AG04450 (cell line): ENCODE data around the gene LLGL2. TPM values are rescaled to one million over a fixed set of nuclear protein-coding genes. Genes with fewer than 3 reads are reported as not detected.

Experiments
- CTCF ChIA-PET: fragments of 300-600, 350-600 bp; formaldehyde crosslinking; extraction: SDS; loops from one replicate; lab custom pipeline; 2022; ENCODE audit warnings: antibody characterized with exemption, inconsistent platforms; lab: Charles Lee
- POLR2A ChIA-PET: fragments of 350-600 bp; formaldehyde crosslinking; extraction: SDS; loops from one replicate; lab custom pipeline; 2021; ENCODE audit warnings: antibody characterized with exemption, inconsistent platforms; lab: Yijun Ruan, JAX
- DNase-seq: peaks from one replicate; pipeline ENCODE4 v3.0.0-alpha.2; 2011; ENCODE audit warnings: low read depth, low spot score
- H3K27ac ChIP-seq: one replicate; pipeline ENCODE4 v1.5.1; 2012; ENCODE audit warnings: low read depth, low read length, control low read depth
- H3K27me3 ChIP-seq: one replicate; pipeline ENCODE4 v1.6.0; 2012; ENCODE audit warnings: low read length; ENCODE audit not compliant: control insufficient read depth, insufficient read depth
- H3K4me3 ChIP-seq: 2 replicates; pipeline ENCODE4 v1.5.1; 2011; ENCODE audit warnings: mild to moderate bottlenecking, low read depth, low read length, control low read depth
- H3K9me3 ChIP-seq: 2 replicates; pipeline ENCODE4 v1.5.1; 2012; ENCODE audit warnings: low read length; ENCODE audit not compliant: control insufficient read depth, insufficient read depth
- polyA plus RNA-seq: library from polyadenylated mRNA; depleted of rRNA; stranded (reverse); fragments of >200 nt; gene quantifications from 2 replicates; pipeline ENCODE4 v1.2.3, GENCODE V29; 2011
- TF ChIP-seq, protein P1 (sequence below): IDR thresholded peaks from 2 replicates; pipeline ENCODE4 v1.5.1; 2011; ENCODE audit warnings: low read depth, low read length, control low read depth, inconsistent platforms

LLGL2 gene
- polyA plus RNA-seq, 1 experiment = 0.24 TPM

GRCh38 chr17:75551266-75551665 lies 25.8 kb downstream of the LLGL2 start:
- H3K9me3 ChIP-seq = no peaks in the 10 kb centered on the region
- ChIA-PET POLR2A (no interaction called here), CTCF (interaction anchor here (1.8 kb wide), 1 partner anchor 196 kb away, joined by 4 read pairs; no protein-coding TSS in a partner anchor)
- H3K27ac ChIP-seq = no peak overlapping the region
- TF ChIP-seq, protein P1, sequence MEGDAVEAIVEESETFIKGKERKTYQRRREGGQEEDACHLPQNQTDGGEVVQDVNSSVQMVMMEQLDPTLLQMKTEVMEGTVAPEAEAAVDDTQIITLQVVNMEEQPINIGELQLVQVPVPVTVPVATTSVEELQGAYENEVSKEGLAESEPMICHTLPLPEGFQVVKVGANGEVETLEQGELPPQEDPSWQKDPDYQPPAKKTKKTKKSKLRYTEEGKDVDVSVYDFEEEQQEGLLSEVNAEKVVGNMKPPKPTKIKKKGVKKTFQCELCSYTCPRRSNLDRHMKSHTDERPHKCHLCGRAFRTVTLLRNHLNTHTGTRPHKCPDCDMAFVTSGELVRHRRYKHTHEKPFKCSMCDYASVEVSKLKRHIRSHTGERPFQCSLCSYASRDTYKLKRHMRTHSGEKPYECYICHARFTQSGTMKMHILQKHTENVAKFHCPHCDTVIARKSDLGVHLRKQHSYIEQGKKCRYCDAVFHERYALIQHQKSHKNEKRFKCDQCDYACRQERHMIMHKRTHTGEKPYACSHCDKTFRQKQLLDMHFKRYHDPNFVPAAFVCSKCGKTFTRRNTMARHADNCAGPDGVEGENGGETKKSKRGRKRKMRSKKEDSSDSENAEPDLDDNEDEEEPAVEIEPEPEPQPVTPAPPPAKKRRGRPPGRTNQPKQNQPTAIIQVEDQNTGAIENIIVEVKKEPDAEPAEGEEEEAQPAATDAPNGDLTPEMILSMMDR = no peak
- no peak for DNase-seq
- H3K4me3 ChIP-seq = no peak overlapping the region
- H3K27me3 ChIP-seq = peaks cover 8% of the 10 kb centered on the region

GRCh38 chr17:75552425-75553294 lies 27.2 kb downstream of the LLGL2 start:
- peaks cover 4% of the 10 kb centered on the region for H3K27me3 ChIP-seq
- no peak overlapping the region for H3K4me3 ChIP-seq
- H3K27ac ChIP-seq = no peak overlapping the region
- TF ChIP-seq, protein P1 = no peak
- H3K9me3 ChIP-seq = no peaks in the 10 kb centered on the region
- ChIA-PET CTCF (interaction anchor here (0.6 to 1.8 kb wide), 3 partner anchors 34 to 195 kb away, joined by 4 to 6 read pairs (median 4); partner anchors contain the start of gene SMIM5), POLR2A (interaction anchor here (0.8 kb wide), 1 partner anchor 10 kb away, joined by 4 read pairs; no protein-coding TSS in a partner anchor)
- no peak for DNase-seq

- TF ChIP-seq, protein P1 = no peak
- H3K27me3 ChIP-seq = peaks cover 4% of the 10 kb centered on the region
- ChIA-PET POLR2A (interaction anchor here (0.6 to 0.8 kb wide), 2 partner anchors 10 to 292 kb away, joined by 3 to 4 read pairs; partner anchors contain the start of gene MRPS7), CTCF (interaction anchor here (0.7 to 1.7 kb wide), 2 partner anchors 10 to 79 kb away, joined by 4 to 6 read pairs; partner anchors contain the start of gene SMIM5)
- no peak overlapping the region for H3K27ac ChIP-seq
- no peak for DNase-seq
- H3K9me3 ChIP-seq = no peaks in the 10 kb centered on the region
- no peak overlapping the region for H3K4me3 ChIP-seq
Measured at GRCh38 chr17:75553295-75554110, 28.0 kb downstream of the LLGL2 start.

GRCh38 chr17:75555679-75556153 lies 30.2 kb downstream of the LLGL2 start:
- no peak for DNase-seq
- Histone ChIP-seq H3K27ac (no peak overlapping the region), H3K9me3 (no peaks in the 10 kb centered on the region), H3K4me3 (no peak overlapping the region), H3K27me3 (no peaks in the 10 kb centered on the region)
- TF ChIP-seq, protein P1 = no peak
- POLR2A ChIA-PET = no interaction called here
- CTCF ChIA-PET = no interaction called here
